ENCODE data around the gene PPIE. TPM values are rescaled to one million over a fixed set of nuclear protein-coding genes. Genes with fewer than 3 reads are reported as not detected.

PPIE gene
- total RNA-seq, 1 experiment from 2014 or later = 62.8 TPM

DNA sequence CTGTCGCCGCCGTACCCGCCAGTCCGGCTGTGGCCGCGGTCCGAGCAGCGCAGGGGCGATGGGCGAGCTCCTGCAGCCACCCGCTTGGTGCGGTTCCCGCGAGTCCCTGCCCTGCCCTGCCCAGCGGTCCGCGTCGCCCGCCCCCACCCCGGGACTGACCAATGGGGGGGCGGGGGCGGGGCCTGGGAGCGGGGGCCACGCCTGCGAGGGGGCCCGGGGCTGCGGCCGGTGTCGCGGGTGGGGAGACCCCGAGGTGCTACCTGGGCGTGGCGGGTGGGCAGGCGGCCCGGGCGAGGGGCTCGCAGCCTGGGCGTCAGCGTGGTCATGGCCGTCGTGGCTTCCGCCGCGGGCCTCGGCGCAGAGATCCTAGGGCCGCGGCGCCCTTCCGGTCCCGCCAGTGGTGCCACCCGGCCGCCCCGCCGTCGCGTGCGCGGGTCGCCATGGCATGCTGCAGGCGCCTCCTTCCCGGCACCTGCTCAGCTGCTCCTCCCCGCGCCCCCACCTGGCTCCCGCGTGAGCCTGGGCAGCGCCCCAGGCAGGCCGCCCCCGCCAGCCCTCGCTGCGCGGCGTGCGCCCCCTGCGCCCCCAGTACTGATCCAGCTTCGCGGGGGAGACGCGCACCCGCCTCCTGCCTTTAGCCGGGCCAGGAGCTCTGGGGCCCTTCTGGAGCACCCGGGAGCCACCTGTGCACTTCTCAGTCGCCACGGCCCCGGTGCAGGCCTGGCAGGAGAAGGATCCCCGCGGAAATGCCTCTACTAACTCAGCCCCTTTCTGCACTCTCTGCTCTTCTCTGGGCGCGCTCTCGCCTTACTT, 50.3 kb downstream of the PPIE start, which contains the start of gene BMP8B:
Gene BMP8B, minus strand, starts transcription at position 108 of the 813 bp plus-strand sequence. CDS start 380 bp downstream, outside the sequence.
- intact Hi-C loops (cut with micrococcal nuclease; ENCODE audit: unreplicated experiment) = no loop called here
- peaks cover 28% of the 10 kb centered on the region for H3K27me3 ChIP-seq (replicated peaks; ENCODE audit: insufficient read depth, low read depth, low read length, poor library complexity)
- no TSS peak for BruUV-seq (replicated peaks)
- TF ChIP-seq, protein P1, sequence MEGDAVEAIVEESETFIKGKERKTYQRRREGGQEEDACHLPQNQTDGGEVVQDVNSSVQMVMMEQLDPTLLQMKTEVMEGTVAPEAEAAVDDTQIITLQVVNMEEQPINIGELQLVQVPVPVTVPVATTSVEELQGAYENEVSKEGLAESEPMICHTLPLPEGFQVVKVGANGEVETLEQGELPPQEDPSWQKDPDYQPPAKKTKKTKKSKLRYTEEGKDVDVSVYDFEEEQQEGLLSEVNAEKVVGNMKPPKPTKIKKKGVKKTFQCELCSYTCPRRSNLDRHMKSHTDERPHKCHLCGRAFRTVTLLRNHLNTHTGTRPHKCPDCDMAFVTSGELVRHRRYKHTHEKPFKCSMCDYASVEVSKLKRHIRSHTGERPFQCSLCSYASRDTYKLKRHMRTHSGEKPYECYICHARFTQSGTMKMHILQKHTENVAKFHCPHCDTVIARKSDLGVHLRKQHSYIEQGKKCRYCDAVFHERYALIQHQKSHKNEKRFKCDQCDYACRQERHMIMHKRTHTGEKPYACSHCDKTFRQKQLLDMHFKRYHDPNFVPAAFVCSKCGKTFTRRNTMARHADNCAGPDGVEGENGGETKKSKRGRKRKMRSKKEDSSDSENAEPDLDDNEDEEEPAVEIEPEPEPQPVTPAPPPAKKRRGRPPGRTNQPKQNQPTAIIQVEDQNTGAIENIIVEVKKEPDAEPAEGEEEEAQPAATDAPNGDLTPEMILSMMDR (conservative IDR thresholded peaks at IDR 0.05; ENCODE audit: low read depth, low read length) = no peak
- TF ChIP-seq EZH2 (IDR thresholded peaks at IDR 0.05; ENCODE audit: borderline replicate concordance, low read depth, low read length, poor library complexity, severe bottlenecking) = no peak
- CTCF ChIA-PET = no interaction called here
- DNase-seq (ENCODE audit: low spot score) = peak; percentile 27
- POLR2A ChIA-PET (ENCODE audit: low non-redundant PET) = no interaction called here
- H3K36me3 ChIP-seq (ENCODE audit: insufficient read depth, low read length, poor library complexity, severe bottlenecking) = no peaks in the 10 kb centered on the region
- H3K4me1 ChIP-seq (ENCODE audit: insufficient read depth, low read length, poor library complexity, severe bottlenecking) = no peaks in the 10 kb centered on the region
- H3K4me3 ChIP-seq (ENCODE audit: low read depth, low read length, poor library complexity, severe bottlenecking) = peak within 1 kb of the TSS; percentile 43
- H3K9me3 ChIP-seq (ENCODE audit: low read depth, low read length, poor library complexity, severe bottlenecking) = no peaks in the 10 kb centered on the region
- no peak within 1 kb of the TSS for H3K27ac ChIP-seq (ENCODE audit: low read depth, low read length, poor library complexity, severe bottlenecking)

DNA sequence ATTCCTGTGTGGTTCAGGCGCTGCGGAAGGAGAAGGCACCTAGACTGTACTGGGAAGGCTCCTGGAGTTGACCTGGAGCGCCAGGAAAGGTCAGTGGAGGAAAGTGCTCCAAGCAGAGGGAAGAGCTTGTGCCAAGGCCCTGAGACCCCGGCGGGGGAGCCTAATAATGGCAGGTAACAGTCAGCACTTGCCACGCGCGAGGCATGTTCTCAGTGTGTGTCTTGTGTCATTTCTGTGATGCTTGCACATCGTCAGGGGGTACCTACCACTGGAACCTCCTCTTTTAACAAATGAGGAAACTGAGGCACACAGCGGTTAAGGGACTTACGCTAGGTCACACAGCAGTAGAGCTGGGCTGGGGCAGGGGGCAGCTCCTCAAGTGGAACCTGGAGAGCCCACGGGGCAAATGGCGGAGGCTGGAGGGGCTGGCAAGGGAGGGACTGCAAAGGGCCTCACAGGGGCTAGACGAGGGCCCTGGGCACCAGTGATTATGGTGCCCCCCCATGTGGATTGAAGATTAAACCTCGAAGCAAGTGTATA, 51.0 kb downstream of the PPIE start:
- no peaks in the 10 kb centered on the region for H3K36me3 ChIP-seq (ENCODE audit: insufficient read depth, low read length, poor library complexity, severe bottlenecking)
- H3K27me3 ChIP-seq (replicated peaks; ENCODE audit: insufficient read depth, low read depth, low read length, poor library complexity) = peaks cover 28% of the 10 kb centered on the region
- TF ChIP-seq, protein P1 (conservative IDR thresholded peaks at IDR 0.05; ENCODE audit: low read depth, low read length) = no peak
- no peak for TF ChIP-seq EZH2 (IDR thresholded peaks at IDR 0.05; ENCODE audit: borderline replicate concordance, low read depth, low read length, poor library complexity, severe bottlenecking)
- H3K4me1 ChIP-seq (ENCODE audit: insufficient read depth, low read length, poor library complexity, severe bottlenecking) = no peaks in the 10 kb centered on the region
- intact Hi-C loops (cut with micrococcal nuclease; ENCODE audit: unreplicated experiment) = loop anchor here (10.0 kb wide), 1 partner anchor 185 kb away; no protein-coding TSS in a partner anchor
- BruUV-seq (replicated peaks) = no TSS peak
- H3K4me3 ChIP-seq (ENCODE audit: low read depth, low read length, poor library complexity, severe bottlenecking) = peak overlapping the region; percentile 43
- H3K9me3 ChIP-seq (ENCODE audit: low read depth, low read length, poor library complexity, severe bottlenecking) = no peaks in the 10 kb centered on the region
- DNase-seq (ENCODE audit: low spot score) = no peak
- no peak overlapping the region for H3K27ac ChIP-seq (ENCODE audit: low read depth, low read length, poor library complexity, severe bottlenecking)
- ChIA-PET CTCF (no interaction called here), POLR2A (ENCODE audit: low non-redundant PET) (no interaction called here)

DNA sequence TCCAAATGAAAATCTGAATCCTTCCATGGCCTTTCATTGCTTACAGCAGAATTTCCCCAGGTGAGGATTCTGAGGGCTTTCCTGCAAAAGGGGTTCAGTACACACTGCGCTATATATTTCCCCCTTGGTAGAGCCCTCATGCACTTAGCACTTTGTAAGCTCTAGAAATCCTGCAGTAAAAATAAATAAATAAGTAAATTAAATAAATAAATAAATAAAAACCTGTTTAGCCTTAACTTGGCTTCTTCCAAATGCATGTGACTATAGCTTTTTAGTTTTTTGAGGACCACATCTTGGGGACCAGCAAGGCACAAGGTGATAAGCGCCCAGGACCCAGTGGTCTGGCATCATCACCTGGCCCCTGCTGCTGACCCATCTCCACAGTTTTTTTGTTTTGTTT, 53.2 kb downstream of the PPIE start:
- Histone ChIP-seq H3K4me1 (ENCODE audit: insufficient read depth, low read length, poor library complexity, severe bottlenecking) (no peaks in the 10 kb centered on the region), H3K27ac (ENCODE audit: low read depth, low read length, poor library complexity, severe bottlenecking) (no peak overlapping the region), H3K27me3 (replicated peaks; ENCODE audit: insufficient read depth, low read depth, low read length, poor library complexity) (peaks cover 28% of the 10 kb centered on the region), H3K4me3 (ENCODE audit: low read depth, low read length, poor library complexity, severe bottlenecking) (no peak overlapping the region), H3K9me3 (ENCODE audit: low read depth, low read length, poor library complexity, severe bottlenecking) (no peaks in the 10 kb centered on the region), H3K36me3 (ENCODE audit: insufficient read depth, low read length, poor library complexity, severe bottlenecking) (no peaks in the 10 kb centered on the region)
- ChIA-PET CTCF (no interaction called here), POLR2A (ENCODE audit: low non-redundant PET) (no interaction called here)
- BruUV-seq (replicated peaks) = no TSS peak
- intact Hi-C loops (cut with micrococcal nuclease; ENCODE audit: unreplicated experiment) = loop anchor here (10.0 kb wide), 1 partner anchor 187 kb away; no protein-coding TSS in a partner anchor
- TF ChIP-seq, protein P1 (conservative IDR thresholded peaks at IDR 0.05; ENCODE audit: low read depth, low read length) = no peak
- TF ChIP-seq EZH2 (IDR thresholded peaks at IDR 0.05; ENCODE audit: borderline replicate concordance, low read depth, low read length, poor library complexity, severe bottlenecking) = no peak
- DNase-seq (ENCODE audit: low spot score) = no peak
